HCT116 (cell line): ENCODE measurements around the gene ESRRG. TPM values are rescaled to one million over a fixed set of nuclear protein-coding genes. Genes with fewer than 3 reads are reported as not detected.

ENCODE experiments used
- ATAC-seq: fragments of 200-7000 bp; cut with Tn5 transposase; 2 replicates; pipeline ENCODE4 v1.9.1; 2020; ENCODE audit warnings: mild to moderate bottlenecking, moderate library complexity
- BruUV-seq: library from RNA; stranded (reverse); fragments of 400-500 nt; replicated peaks from 2 replicates; lab custom pipeline; 2021; lab: Mats Ljungman, UMichigan
- CTCF ChIA-PET: fragments of 300-600 bp; sonication (Branson Sonifier 250); formaldehyde crosslinking; loops from one replicate; lab custom pipeline; 2021; ENCODE audit warnings: antibody characterized with exemption; lab: Charles Lee
- POLR2A ChIA-PET: fragments of 300-600, 350-600 bp; sonication (Branson Sonifier 250); formaldehyde crosslinking; loops from one replicate; lab custom pipeline; 2021; ENCODE audit warnings: antibody characterized with exemption; lab: Charles Lee
- RAD21 ChIA-PET, 2 experiments: fragments of 300-600 bp; sonication (Branson Sonifier 250); formaldehyde crosslinking; loops; one replicate each; lab custom pipeline; 2023; ENCODE audit warnings: low total read pairs in 2 of 2; ENCODE audit not compliant: uncharacterized antibody in 2 of 2, unreplicated experiment in 2 of 2, low non-redundant PET in 1 of 2; lab: Charles Lee
- DNase-seq: peaks from one replicate; pipeline ENCODE4 v3.0.0-alpha.2; 2010; ENCODE audit warnings: low read depth, low spot score
- H2AFZ ChIP-seq: fragments of 200-600 bp; shearing (Covaris generic), sonication (generic); 2 replicates; pipeline ENCODE4 v1.6.1; 2017; ENCODE audit warnings: low read depth, mixed run types, mixed read lengths, antibody characterized with exemption, low read length; ENCODE audit not compliant: poor library complexity, severe bottlenecking
- H3K27ac ChIP-seq: 2 replicates; pipeline ENCODE4 v1.5.1; 2012; ENCODE audit warnings: low read depth, low read length
- H3K27me3 ChIP-seq: fragments of 200-600 bp; sonication (generic); 2 replicates; pipeline ENCODE4 v1.6.1; 2016; ENCODE audit warnings: mixed run types, low read length, mixed read lengths; ENCODE audit not compliant: insufficient read depth
- H3K36me3 ChIP-seq, 2 experiments: fragments of 200-500 bp in 1 of 2; fragments of 200-600 bp in 1 of 2; sonication (Bioruptor generic) in 1 of 2; sonication (generic) in 1 of 2; 2 replicates each; pipeline versions ENCODE4 v1.5.1 to v1.6.1; 2014 to 2016; ENCODE audit warnings: low read length in 2 of 2, inconsistent platforms in 1 of 2, mixed read lengths in 1 of 2, mixed run types in 1 of 2; ENCODE audit not compliant: insufficient read depth in 2 of 2, control insufficient read depth in 1 of 2
- H3K4me1 ChIP-seq, 2 experiments: fragments of 200-600 bp in 1 of 2; sonication (generic) in 1 of 2; 2 replicates each; pipeline versions ENCODE4 v1.5.1 to v1.6.1; 2012 to 2017; ENCODE audit warnings: low read length in 2 of 2, inconsistent platforms in 1 of 2, mild to moderate bottlenecking in 1 of 2, mixed read lengths in 1 of 2, mixed run types in 1 of 2, moderate library complexity in 1 of 2; ENCODE audit not compliant: insufficient read depth in 2 of 2, control insufficient read depth in 1 of 2
- H3K4me2 ChIP-seq: fragments of 200-600 bp; sonication (generic); 2 replicates; pipeline ENCODE4 v1.6.1; 2017; ENCODE audit warnings: mixed run types, low read length, mixed read lengths
- H3K4me3 ChIP-seq, 2 experiments: fragments of 200-600 bp in 1 of 2; sonication (generic) in 1 of 2; replicated peaks in 1 of 2; 2 replicates each; pipeline ENCODE4 v1.5.1; 2011 to 2016; ENCODE audit warnings: low read length in 2 of 2, control low read depth in 1 of 2, low read depth in 1 of 2, mild to moderate bottlenecking in 1 of 2, mixed read lengths in 1 of 2, mixed run types in 1 of 2
- H3K79me2 ChIP-seq: fragments of 200-600 bp; sonication (generic); 2 replicates; pipeline ENCODE4 v1.6.1; 2017; ENCODE audit warnings: mild to moderate bottlenecking, mixed run types, low read length, moderate library complexity, mixed read lengths; ENCODE audit not compliant: insufficient read depth
- H3K9ac ChIP-seq: fragments of 200-600 bp; sonication (generic); 2 replicates; pipeline ENCODE4 v1.6.1; 2016; ENCODE audit warnings: low read length, mixed read lengths
- H3K9me2 ChIP-seq: fragments of 200-600 bp; sonication (generic), shearing (Covaris generic); 2 replicates; pipeline ENCODE4 v1.6.1; 2017; ENCODE audit warnings: mixed run types, mild to moderate bottlenecking, moderate library complexity; ENCODE audit not compliant: insufficient read depth
- H3K9me3 ChIP-seq, 2 experiments: fragments of 200-500 bp in 1 of 2; fragments of 200-600 bp in 1 of 2; sonication (Bioruptor generic) in 1 of 2; sonication (generic) in 1 of 2; 2 replicates each; pipeline ENCODE4 v1.6.1; 2014 to 2017; ENCODE audit warnings: low read length in 2 of 2, mixed read lengths in 2 of 2, inconsistent platforms in 1 of 2, low read depth in 1 of 2, mild to moderate bottlenecking in 1 of 2, mixed run types in 1 of 2, moderate library complexity in 1 of 2; ENCODE audit not compliant: control insufficient read depth in 1 of 2, insufficient read depth in 1 of 2
- H4K20me1 ChIP-seq: fragments of 200-600 bp; sonication (generic), shearing (Covaris generic); 2 replicates; pipeline ENCODE4 v1.6.1; 2017; ENCODE audit warnings: mixed run types, mild to moderate bottlenecking, moderate library complexity; ENCODE audit not compliant: insufficient read depth
- ATF3 ChIP-seq: IDR thresholded peaks from 2 replicates; pipeline ENCODE4 v1.6.1; 2012
- CTCF ChIP-seq, 3 experiments: fragments of 200-600 bp in 1 of 3; sonication (generic) in 1 of 3; IDR thresholded peaks in 2 of 3; conservative IDR thresholded peaks in 1 of 3; 2 replicates each; pipeline ENCODE4 v1.5.1; 2012 to 2017; ENCODE audit warnings: low read depth in 2 of 3, low read length in 2 of 3, antibody characterized with exemption in 1 of 3, borderline replicate concordance in 1 of 3, control low read depth in 1 of 3, mild to moderate bottlenecking in 1 of 3, mixed read lengths in 1 of 3, mixed run types in 1 of 3, moderate library complexity in 1 of 3; ENCODE audit not compliant: insufficient read depth in 1 of 3
- EGR1 ChIP-seq: IDR thresholded peaks from 2 replicates; pipeline ENCODE4 v1.6.1; 2012; ENCODE audit warnings: low read depth
- EZH2phosphoT487 ChIP-seq: fragments of 200-600 bp; IDR thresholded peaks from 2 replicates; pipeline ENCODE4 v1.6.1; 2018; ENCODE audit warnings: antibody characterized with exemption, borderline replicate concordance
- SP1 ChIP-seq: IDR thresholded peaks from 2 replicates; pipeline ENCODE4 v1.6.1; 2012; ENCODE audit warnings: low read depth
- TCF7L2 ChIP-seq: IDR thresholded peaks from 2 replicates; pipeline ENCODE4 v1.7.0; 2011; ENCODE audit warnings: borderline replicate concordance, inconsistent platforms; ENCODE audit not compliant: insufficient read depth, insufficient read length; ENCODE audit errors: extremely low read depth
- ZBTB33 ChIP-seq: IDR thresholded peaks from 2 replicates; pipeline ENCODE4 v1.6.1; 2011; ENCODE audit warnings: mild to moderate bottlenecking, low read length, moderate library complexity; ENCODE audit not compliant: insufficient replicate concordance; ENCODE audit errors: extremely low read depth
- ZFX ChIP-seq: fragments of 450-650 bp; IDR thresholded peaks from 2 replicates; pipeline ENCODE4 v1.6.1; 2017
- intact Hi-C: fragments of 100-400 bp; cut with micrococcal nuclease; formaldehyde crosslinking; loops from 2 replicates; pipeline ENCODE4 v1.10.0; 2022
- total RNA-seq: library from RNA; stranded (reverse); gene quantifications from one replicate; pipeline ENCODE4 v1.2.1, GENCODE V29; 2021; ENCODE audit not compliant: unreplicated experiment

The ESRRG gene
- total RNA-seq, 1 experiment from 2014 or later, result not detected

- no peak for ATAC-seq
- no peaks in the 10 kb centered on the region for H4K20me1 ChIP-seq
- no peak overlapping the region for H3K4me2 ChIP-seq
- ChIA-PET CTCF (no interaction called here), POLR2A (no interaction called here), RAD21 (no interaction called here)
- no peaks in the 10 kb centered on the region for H3K9me2 ChIP-seq
- no peak overlapping the region for H3K4me3 ChIP-seq
- no peak overlapping the region for H3K27ac ChIP-seq
- no peaks in the 10 kb centered on the region for H3K4me1 ChIP-seq
- intact Hi-C loops, result no loop called here
- H3K9ac ChIP-seq, result no peak overlapping the region
- H3K9me3 ChIP-seq, result peaks cover 0 to 3% of the 10 kb centered on the region in 2 experiments; a peak in 1 of 4 replicates
- no peaks in the 10 kb centered on the region for H3K36me3 ChIP-seq
- DNase-seq, result no peak
- TF ChIP-seq ZBTB33, result no peak
- no peak for TF ChIP-seq TCF7L2
- no peak for TF ChIP-seq ATF3
- no peak for TF ChIP-seq CTCF (IDR thresholded peaks at IDR 0.05 in 2 of 3, conservative IDR thresholded peaks at IDR 0.05 in 1 of 3; ENCODE audit: borderline replicate concordance in 1 of 3, insufficient read depth in 1 of 3, low read depth in 2 of 3, low read length in 2 of 3)
- no peak for TF ChIP-seq ZFX
- TF ChIP-seq SP1, result no peak
- no peak for TF ChIP-seq EGR1
- TF ChIP-seq EZH2phosphoT487, result no peak
- H3K79me2 ChIP-seq, result no peaks in the 10 kb centered on the region
- H3K27me3 ChIP-seq, result no peaks in the 10 kb centered on the region
- H2AFZ ChIP-seq, result no peak overlapping the region
- no TSS peak for BruUV-seq
Measured at GRCh38 chr1:216523449-216524190, 199.6 kb downstream of the ESRRG start.
